Fibroblast of the aortic adventitia (primary cell): ENCODE results near the gene CDX2. TPM values are rescaled to one million over a fixed set of nuclear protein-coding genes. Genes with fewer than 3 reads are reported as not detected.

Experiments used
- DNase-seq: peaks from one replicate; pipeline ENCODE4 v3.0.0-alpha.2; 2010; ENCODE audit warnings: low read depth
- H3K4me3 ChIP-seq: 2 replicates; pipeline ENCODE4 v1.5.1; 2011; ENCODE audit warnings: low read depth, mild to moderate bottlenecking, control low read depth, low read length, moderate library complexity
- total RNA-seq: library from RNA; depleted of rRNA; stranded (reverse); fragments of >200 nt; gene quantifications from 2 replicates; pipeline ENCODE4 v1.2.3, GENCODE V29; 2012; ENCODE audit warnings: low replicate concordance
- TF ChIP-seq, protein P1 (sequence below): IDR thresholded peaks from 2 replicates; pipeline ENCODE4 v1.5.1; 2011; ENCODE audit warnings: mild to moderate bottlenecking, low read length, control low read depth, inconsistent platforms; ENCODE audit not compliant: insufficient read depth

CDX2 gene
- total RNA-seq, 1 donor, result not detected

DNA sequence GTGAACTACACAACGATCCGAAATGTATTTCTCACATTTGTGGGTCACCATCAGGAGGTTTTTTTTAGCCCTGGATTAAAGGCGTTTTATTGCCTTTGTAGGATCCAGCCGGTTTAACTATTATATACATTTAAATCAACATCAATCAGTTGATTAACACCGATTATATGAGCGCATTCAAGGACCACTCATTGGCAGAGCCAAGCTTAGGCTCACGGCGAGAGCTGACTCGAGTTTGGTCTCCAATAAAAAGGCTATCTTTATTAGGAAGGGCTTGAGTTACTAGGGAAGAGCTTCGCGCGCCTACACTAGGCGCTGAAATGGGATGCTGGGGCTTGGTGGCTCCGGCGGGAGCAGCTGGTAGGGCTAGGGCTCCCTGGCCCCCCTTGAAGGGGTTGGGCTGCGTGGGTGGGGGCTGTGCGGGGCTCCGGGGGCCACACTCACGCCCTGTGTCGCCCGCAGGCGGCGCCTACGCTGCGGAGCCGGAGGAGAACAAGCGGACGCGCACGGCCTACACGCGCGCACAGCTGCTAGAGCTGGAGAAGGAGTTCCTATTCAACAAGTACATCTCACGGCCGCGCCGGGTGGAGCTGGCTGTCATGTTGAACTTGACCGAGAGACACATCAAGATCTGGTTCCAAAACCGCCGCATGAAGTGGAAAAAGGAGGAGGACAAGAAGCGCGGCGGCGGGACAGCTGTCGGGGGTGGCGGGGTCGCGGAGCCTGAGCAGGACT, 45.2 kb downstream of the CDX2 start:
- H3K4me3 ChIP-seq, result no peak overlapping the region
- DNase-seq, result no peak
- TF ChIP-seq, protein P1, sequence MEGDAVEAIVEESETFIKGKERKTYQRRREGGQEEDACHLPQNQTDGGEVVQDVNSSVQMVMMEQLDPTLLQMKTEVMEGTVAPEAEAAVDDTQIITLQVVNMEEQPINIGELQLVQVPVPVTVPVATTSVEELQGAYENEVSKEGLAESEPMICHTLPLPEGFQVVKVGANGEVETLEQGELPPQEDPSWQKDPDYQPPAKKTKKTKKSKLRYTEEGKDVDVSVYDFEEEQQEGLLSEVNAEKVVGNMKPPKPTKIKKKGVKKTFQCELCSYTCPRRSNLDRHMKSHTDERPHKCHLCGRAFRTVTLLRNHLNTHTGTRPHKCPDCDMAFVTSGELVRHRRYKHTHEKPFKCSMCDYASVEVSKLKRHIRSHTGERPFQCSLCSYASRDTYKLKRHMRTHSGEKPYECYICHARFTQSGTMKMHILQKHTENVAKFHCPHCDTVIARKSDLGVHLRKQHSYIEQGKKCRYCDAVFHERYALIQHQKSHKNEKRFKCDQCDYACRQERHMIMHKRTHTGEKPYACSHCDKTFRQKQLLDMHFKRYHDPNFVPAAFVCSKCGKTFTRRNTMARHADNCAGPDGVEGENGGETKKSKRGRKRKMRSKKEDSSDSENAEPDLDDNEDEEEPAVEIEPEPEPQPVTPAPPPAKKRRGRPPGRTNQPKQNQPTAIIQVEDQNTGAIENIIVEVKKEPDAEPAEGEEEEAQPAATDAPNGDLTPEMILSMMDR, result no peak

DNA sequence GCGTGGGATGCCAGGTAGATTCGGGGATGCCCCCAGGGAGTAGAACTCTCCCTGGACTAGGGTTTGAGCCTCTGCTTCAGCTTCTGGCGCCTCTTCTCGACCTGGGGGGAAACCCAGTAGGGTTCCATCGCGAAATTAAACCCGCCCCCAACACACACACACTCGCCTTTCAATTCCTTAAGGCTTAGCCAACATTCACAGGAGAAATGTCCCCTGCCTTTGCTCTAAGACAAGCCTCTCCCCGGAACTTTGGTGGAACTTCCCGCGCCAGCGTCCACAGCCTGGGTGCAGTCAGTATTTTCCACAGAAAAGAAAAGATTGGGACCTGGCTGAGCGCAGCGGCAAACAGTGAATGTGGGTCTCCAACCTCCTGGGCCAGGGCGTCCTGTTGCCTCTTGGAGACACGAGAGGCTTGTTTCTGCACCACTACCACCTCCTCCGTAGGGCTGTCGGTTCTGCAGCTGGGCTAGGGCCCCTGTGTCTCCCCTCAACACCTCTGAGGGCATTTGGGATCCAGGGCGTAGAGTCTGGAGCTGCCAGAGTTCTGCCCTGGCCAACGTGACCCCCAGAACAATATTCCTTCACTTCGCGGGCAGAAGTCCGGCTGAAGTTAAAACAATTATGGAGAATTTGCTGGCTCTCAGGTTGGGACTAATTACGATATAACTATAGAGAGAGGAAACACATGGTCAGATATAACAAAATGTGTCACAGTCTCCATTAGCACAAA, 46.1 kb downstream of the CDX2 start:
- no peak overlapping the region for H3K4me3 ChIP-seq
- no peak for DNase-seq
- TF ChIP-seq, protein P1, result no peak

DNA sequence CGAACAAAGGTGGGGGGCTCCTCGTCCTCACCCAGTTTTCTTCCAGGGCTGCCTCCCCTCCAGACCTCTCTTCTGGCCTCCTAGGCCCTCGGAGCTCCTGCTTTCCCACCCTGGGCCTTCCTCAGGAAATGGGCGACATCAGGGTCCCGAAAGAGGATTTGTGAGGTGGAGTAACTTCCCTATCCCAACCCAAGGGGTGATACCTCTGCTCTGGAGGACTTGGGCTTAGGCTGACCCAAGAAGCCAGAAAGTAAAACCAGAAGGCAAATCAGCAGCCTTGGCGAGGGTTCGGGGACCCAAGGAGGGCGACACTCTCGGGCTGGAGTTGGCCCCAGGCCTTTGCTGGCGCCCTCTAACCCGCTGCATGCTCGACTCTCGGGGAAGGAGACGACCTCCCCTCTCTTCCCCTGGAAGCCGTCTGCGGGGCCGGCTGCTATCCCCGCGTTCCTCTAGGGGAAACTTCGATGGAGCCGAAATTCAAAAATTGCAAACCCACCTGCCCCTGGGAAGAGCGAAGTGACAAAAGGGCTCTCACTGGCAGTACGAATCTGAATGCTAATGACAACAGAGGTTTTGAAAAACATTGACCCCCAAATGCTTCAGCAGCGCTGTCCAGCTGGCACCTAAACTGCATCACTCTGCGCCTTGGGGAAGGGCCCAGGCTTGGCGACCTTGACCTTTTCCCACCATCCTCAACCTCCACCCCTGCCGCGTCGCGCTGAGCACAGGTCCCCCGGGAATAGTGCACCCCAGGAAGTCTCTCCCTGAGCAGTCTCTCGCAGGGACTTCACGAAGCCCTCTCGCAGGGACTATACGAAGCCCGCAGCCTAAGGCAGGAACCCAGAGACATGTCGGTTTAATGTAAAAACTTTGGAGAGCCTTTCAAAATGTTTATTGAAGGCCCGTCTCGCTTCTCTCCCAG, 46.9 kb downstream of the CDX2 start:
- TF ChIP-seq, protein P1, result no peak
- DNase-seq, result no peak
- no peak overlapping the region for H3K4me3 ChIP-seq

DNA sequence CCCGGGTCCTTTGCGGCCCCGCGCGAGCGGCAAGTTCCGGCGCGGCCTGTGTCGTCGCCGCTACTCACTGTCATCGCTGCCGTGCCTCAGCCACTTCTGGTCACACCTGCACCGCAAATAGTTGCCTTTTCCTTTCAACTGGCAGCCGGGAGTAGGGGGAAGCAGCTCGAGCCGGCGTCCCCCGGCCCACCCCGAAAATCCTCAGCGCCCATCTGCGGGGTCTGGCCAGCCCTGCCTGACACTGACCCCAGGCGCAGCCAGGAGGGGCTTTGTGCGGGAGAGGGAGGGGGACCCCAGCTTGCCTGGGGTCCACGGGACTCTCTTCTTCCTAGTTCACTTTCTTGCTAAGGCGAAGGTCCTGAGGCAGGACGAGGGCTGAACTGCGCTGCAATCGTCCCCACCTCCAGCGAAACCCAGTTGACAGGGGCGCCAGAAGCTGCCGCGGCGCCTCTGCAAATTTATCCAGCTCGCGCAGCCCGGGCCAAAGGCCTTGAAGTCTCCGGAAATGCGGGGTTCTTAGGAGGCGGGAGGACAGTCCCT, 47.6 kb downstream of the CDX2 start:
- TF ChIP-seq, protein P1, result no peak

DNA sequence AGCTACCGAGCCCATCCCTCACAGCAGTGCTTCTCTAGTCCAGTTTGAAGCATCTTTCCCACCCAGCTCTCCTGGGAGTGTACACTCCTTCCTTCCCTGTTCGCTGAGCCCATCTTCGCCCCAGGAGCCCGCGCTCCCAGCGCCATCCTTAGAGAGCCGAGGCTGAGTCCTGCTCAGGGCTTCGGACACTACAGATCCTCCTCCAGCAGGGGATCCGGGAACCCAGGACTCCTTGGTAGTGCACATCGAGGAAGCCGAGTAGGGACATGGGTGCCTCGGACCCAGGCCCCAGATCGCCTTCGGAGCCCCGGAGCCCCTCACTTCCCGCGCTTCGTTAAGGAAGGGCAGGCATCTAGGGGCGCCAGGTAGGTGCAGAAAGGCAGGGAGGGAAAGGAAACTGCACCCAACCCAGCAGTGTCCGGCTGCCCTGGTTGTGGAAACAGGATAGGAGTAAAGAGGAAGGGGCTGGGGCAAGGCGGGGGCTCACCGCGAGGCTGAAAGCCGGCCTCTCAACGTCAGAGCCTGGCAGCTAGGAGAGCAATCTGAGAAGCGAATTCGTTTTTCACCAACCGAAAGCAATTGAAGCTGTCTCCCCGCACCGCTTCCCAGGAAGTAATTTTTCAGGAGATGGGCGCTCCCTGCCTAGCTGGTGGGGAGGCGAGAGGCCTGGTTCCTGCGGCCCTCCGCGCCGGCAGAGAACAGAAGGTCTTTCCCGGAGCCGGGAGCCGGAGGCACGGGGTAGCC, 48.3 kb downstream of the CDX2 start:
- H3K4me3 ChIP-seq, result peak overlapping the region; percentile 45
- peak; percentile 13 for DNase-seq
- TF ChIP-seq, protein P1, result no peak

More for the DNA sequence above, 47.6 kb downstream of the CDX2 start:
- DNase-seq, result no peak
- H3K4me3 ChIP-seq, result peak overlapping the region; percentile 45
